Fibroblast of skin of right biceps (primary cell): ENCODE results near the gene NPRL2.
"Not testable (repeated sequence)": the region's sequence is repeated elsewhere in the genome, so short reads cannot be mapped to it uniquely, and the experiment has no call there.

ENCODE experiments used
- DNase-seq: peaks from one replicate; pipeline ENCODE4 v3.0.0-alpha.2; 2013

Gene NPRL2

GRCh38 chr3:50326182-50326541 lies 24.4 kb downstream of the NPRL2 start:
- DNase-seq: no peak

- no peak for DNase-seq
Observed at GRCh38 chr3:50325497-50326181, 24.9 kb downstream of the NPRL2 start.

GRCh38 chr3:50325113-50325480 lies 25.5 kb downstream of the NPRL2 start:
- no peak for DNase-seq

GRCh38 chr3:50324351-50325112 lies 26.0 kb downstream of the NPRL2 start:
- peak; percentile 64 for DNase-seq

- no peak for DNase-seq
Observed at GRCh38 chr3:50323614-50324199, 26.9 kb downstream of the NPRL2 start.

- no peak for DNase-seq
Observed at GRCh38 chr3:50323092-50323600, 27.4 kb downstream of the NPRL2 start.

- no peak for DNase-seq
Observed at GRCh38 chr3:50322386-50323091, 28.0 kb downstream of the NPRL2 start, which contains the start of gene HYAL2. Gene HYAL2 (minus strand): TSS chr3:50322745. CDS start chr3:50320489, 2,256 bp downstream.

- no peak for DNase-seq
Observed at GRCh38 chr3:50322115-50322385, 28.5 kb downstream of the NPRL2 start.

- peak; percentile 91 for DNase-seq
Observed at GRCh38 chr3:50321336-50322114, 29.1 kb downstream of the NPRL2 start.

GRCh38 chr3:50320853-50321335 lies 29.7 kb downstream of the NPRL2 start:
- DNase-seq: peak; percentile 77

GRCh38 chr3:50319894-50320625 lies 30.5 kb downstream of the NPRL2 start:
- no peak for DNase-seq

- no peak for DNase-seq
Observed at GRCh38 chr3:50319181-50319893, 31.2 kb downstream of the NPRL2 start.

GRCh38 chr3:50318615-50319014 lies 32.0 kb downstream of the NPRL2 start:
- no peak for DNase-seq

GRCh38 chr3:50318163-50318562 lies 32.4 kb downstream of the NPRL2 start:
- DNase-seq: no peak

- DNase-seq: no peak
Observed at GRCh38 chr3:50317300-50317699, 33.3 kb downstream of the NPRL2 start.

GRCh38 chr3:50316657-50317242 lies 33.8 kb downstream of the NPRL2 start:
- no peak for DNase-seq

- no peak for DNase-seq
Observed at GRCh38 chr3:50314816-50315215, 35.8 kb downstream of the NPRL2 start.

GRCh38 chr3:50314342-50314741 lies 36.2 kb downstream of the NPRL2 start:
- DNase-seq: no peak

GRCh38 chr3:50312041-50312440 lies 38.5 kb downstream of the NPRL2 start:
- not testable (repeated sequence) for DNase-seq

GRCh38 chr3:50304601-50305000 lies 46.0 kb downstream of the NPRL2 start:
- DNase-seq: no peak
